Measurements from ENCODE around the gene VPS9D1.
"Not testable (repeated sequence)": the region's sequence is repeated elsewhere in the genome, so short reads cannot be mapped to it uniquely, and the experiment has no call there.

VPS9D1 gene

GRCh38 chr16:89691986-89692569, 28.6 kb downstream of the VPS9D1 start:
- no peak for DNase-seq

- DNase-seq: no peak
These were observed 29.3 kb downstream of the VPS9D1 start for GRCh38 chr16:89691231-89691985.

DNA sequence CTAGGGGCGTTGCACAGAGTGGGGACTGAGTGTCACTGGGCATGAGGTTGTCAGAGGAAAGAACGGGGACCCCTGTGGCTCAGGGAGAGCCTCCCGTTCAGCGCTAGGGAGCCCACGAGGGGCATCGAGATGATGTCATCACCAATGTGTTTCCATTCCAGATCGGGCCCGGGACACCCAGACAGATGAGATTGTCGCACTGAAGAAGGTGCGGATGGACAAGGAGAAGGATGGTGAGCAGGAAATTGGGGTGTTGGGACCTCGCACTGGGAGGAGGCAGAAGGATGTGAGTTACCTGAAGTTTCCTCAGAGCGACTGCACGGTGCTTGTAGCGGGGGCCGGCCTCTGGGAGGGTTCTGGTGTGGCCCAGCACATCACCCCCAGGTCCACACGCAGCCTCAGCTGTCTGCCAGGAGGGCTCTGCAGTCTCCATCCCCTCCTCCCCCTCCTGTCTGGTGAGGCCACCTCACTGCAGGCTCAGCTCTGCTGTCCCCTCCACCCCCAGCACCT, 30.3 kb downstream of the VPS9D1 start:
- no peak for DNase-seq

DNA sequence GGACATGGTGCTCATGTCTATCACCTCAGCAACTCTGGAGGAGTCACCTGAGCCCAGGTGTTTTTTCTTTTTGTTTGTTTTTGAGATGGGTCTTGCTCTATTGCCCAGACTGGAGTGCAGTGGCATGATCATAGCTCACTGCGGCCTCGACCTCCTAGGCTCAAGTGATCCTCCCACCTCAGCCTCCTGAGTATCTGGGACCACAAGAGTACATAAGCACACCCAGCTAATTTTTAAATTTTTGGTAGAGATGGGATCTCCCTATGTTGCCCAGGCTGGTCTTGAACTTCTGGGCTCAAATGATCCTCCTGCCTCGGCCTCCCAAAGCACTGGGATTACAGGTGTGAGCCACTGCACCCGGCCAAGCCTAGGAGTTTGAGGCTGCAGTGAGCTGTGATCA, 31.1 kb downstream of the VPS9D1 start:
- not testable (repeated sequence) for DNase-seq

GRCh38 chr16:89689142-89689541, 31.6 kb downstream of the VPS9D1 start:
- DNase-seq: no peak

- no peak for DNase-seq
These were observed 32.3 kb downstream of the VPS9D1 start for GRCh38 chr16:89688395-89688794.

DNA sequence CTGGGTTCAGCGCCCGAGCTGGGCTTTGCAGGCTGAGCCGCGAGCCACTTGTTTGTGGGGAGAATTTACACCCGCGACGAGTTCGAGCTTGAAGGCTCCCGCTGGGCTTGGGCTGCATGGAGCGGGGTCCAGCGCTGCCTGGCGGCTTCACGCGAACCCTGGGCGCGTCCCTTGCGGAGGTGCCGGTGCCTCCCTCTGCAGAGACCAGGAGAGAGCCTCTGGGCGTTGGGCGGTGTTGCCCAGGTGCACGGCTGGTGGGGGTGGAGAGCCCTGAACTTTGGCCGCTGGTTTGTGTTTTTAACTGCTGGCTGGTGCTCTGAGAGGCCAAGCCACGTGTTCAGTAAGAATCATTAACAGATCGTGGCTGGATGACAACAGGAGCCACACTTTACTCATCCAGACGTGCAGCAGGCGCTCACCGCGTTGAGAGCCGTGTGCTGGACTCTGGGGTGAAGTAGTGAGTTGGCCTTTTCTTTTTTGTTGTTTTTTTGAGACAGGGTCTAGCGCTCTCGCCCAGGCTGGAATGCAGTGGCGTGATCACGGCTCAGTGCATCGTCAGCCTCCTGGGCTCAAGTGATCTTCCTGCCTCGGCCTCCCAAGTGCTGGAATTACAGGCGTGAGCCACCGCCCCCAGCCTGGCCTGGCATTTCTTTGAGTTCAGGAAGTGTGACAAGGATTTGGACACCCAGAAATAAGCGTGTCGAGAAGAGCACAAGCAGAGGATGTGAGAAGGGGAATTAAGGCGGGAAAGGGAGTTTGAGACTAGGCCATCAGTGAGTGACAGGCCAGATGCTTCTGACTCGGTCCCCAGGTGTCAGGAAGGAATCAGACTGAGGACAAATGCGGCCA, 33.4 kb downstream of the VPS9D1 start:
- DNase-seq: no peak

- peak; percentile 97 for DNase-seq
These were observed 34.1 kb downstream of the VPS9D1 start, which contains the start of gene CDK10 for GRCh38 chr16:89686520-89687091. CDK10 (plus strand) TSS chr16:89686689; CDS start chr16:89686711, 22 bp downstream.

DNA sequence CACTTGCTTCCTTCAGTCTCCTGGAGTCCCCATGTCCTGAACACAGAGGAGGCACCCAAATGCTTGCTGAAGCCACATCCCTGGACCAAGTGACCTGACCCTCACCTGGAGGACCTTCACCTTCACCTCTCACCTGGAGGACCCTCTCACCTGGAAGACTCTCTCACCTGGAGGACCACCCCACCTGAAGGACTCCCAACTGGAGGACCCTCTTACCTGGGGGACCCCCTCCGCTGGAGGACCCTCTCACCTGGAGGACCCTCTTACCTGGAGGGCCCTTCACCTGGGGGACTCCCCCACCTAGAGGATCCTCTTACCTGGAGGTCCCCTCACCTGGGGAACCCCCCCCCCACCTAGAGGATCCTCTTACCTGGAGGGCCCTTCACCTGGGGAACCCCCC, 34.8 kb downstream of the VPS9D1 start:
- DNase-seq: no peak

- no peak for DNase-seq
These were observed 42.4 kb downstream of the VPS9D1 start for GRCh38 chr16:89678258-89678657.

- no peak for DNase-seq
These were observed 48.3 kb downstream of the VPS9D1 start for GRCh38 chr16:89672177-89672941.

- DNase-seq: not testable (repeated sequence)
These were observed 49.1 kb downstream of the VPS9D1 start for GRCh38 chr16:89671565-89671964.

GRCh38 chr16:89670496-89671431, 49.9 kb downstream of the VPS9D1 start:
- DNase-seq: no peak

DNA sequence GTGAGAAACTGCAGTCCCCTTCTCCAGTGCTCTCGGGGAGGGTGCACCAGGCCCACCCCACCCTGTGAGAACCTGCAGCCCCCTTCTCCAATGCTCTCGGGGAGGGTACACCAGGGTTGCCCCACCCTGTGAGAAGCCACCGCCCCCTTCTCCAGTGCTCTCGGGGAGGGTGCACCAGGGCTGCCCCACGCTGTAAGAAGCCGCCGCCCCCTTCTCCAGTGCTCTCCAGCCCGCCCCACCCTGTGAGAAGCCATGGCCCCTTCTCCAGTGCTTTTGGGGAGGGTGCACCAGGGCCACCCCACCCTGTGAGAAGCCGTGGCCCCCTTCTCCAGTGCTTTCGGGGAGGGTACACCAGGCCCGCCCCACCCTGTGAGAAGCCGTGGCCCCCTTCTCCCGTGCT, 50.9 kb downstream of the VPS9D1 start:
- no peak for DNase-seq

DNA sequence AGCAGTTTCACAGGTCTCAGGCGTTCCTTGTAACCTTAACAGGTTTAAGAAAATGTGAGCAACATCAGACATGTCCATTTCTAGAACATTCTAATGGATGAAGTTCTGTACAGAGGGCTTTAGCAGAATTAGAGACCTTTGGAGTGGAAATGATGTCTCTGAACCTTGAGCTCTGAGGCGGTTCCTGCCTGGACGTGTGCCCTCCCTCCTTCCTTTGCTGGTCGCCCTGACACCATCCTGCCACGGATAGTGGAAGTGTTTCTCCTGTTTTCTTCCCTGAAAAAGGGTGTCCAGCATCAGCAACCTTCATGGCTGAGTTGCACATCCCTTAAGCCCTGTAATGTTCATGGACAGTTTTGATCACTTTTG, 51.9 kb downstream of the VPS9D1 start:
- no peak for DNase-seq

- no peak for DNase-seq
These were observed 53.1 kb downstream of the VPS9D1 start for GRCh38 chr16:89667633-89668032.

DNA sequence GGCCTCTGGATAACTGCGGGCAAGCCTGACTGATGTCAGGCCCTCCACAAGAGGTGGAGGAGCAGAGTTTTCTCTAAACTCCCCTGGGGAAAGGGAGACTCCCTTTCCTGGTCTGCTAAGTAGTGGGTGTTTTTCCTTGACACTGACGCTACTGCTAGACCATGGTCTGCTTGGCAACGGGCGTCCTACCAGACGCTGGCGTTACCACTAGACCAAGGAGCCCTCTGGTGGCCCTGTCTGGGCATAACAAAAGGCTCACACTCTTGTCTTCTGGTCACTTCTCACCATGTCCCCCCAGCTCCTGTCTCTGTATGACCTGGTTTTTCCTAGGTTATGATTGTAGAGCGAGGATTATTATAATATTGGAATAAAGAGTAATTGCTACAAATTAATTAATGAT, 53.7 kb downstream of the VPS9D1 start:
- DNase-seq: not testable (repeated sequence)

DNA sequence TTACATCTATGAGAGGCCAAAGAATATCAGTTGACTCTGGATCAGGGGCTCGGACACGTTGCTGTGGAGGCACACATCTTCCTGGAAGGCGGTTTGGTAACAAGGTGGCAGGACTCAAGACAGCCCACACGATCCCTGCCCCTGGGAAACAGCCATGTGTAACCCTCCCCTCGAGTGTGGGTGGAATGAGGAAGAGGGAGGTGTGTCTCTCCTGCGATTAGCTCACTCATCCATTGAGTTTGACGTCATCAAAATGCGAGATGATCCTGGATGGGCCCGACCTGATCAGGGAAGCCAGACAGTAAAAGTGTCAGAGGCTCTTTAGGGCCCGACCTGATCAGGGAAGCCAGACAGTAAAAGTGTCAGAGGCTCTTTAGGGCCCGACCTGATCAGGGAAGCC, 56.5 kb downstream of the VPS9D1 start:
- DNase-seq: not testable (repeated sequence)

DNA sequence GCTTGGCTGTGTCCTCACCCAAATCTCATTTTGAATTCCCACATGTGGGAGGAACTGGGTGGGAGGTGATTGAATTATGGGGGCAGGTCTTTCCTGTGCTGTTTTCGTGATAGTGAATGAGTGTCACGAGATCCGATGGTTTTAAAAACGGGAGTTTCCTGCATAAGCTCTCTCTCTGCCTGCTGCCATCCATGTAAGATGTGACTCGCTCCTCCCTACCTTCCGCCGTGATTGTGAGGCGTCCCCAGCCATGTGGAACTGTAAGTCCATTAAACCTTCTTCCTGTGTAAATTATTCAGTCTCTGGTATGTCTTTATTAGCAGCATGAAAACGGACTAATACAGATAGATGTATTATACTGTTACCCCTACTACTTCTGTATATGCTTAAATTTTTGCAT, 59.5 kb downstream of the VPS9D1 start:
- no peak for DNase-seq

DNA sequence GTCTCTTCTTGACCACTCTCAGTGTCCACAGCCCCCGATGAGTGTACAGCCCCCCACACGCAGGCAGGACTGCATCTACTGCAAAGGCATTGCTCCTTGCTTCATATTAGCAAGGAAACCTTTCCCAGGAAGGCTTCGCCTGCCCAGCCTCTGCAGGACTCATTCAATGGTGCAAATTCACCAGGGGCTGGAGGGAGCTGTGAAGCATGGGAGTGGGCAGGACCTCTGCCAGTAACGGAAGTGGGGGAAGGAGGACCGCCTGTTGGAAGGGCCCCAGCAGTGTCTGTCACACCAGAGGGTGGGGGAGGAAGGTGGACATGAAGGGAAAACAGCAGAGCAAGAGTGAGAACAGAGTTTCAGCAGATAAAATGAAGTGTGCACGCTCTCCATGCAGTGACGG, 60.6 kb downstream of the VPS9D1 start:
- no peak for DNase-seq

- DNase-seq: no peak
These were observed 62.3 kb downstream of the VPS9D1 start for GRCh38 chr16:89658221-89658879.
